ENCODE measurements around the gene LPIN3.

DNA sequence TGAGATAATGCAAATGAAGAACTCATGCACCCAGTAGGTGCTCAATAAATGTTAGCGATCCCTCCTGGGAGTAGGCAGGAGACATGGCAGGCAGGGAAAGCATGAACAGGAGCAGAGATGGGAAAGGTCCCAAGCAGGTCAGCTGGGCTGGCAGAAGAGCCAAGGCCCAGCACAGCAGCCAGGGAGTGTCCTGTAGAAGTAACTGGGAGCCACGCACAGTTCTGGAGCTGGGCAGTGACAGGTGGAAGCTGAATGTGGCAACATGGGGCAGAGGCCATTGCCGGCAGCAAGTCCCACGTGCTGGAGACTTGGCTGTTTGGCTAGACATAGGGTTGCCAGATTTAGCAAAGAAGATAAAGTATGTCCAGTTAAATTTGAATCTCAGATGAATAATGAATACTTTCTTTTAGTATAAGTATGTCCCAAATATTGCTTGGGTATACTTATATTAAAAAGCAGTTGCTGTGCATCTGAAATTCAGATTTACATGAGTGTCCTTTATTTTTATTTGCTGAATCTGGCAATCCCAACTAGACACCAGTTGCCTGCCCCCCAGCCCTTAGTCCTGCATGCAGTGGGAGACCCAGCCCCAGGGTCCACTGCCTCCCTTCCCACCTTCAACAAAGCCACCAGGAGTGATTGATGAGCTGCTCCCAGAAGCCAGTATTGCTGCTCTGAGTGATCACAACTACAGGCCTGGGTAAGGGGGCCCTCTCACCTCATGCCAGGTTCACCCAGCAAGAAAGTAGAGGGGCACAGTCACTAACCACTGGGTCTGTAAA lies 3.7 kb upstream of the LPIN3 start:
- TF ChIP-seq, protein P1, sequence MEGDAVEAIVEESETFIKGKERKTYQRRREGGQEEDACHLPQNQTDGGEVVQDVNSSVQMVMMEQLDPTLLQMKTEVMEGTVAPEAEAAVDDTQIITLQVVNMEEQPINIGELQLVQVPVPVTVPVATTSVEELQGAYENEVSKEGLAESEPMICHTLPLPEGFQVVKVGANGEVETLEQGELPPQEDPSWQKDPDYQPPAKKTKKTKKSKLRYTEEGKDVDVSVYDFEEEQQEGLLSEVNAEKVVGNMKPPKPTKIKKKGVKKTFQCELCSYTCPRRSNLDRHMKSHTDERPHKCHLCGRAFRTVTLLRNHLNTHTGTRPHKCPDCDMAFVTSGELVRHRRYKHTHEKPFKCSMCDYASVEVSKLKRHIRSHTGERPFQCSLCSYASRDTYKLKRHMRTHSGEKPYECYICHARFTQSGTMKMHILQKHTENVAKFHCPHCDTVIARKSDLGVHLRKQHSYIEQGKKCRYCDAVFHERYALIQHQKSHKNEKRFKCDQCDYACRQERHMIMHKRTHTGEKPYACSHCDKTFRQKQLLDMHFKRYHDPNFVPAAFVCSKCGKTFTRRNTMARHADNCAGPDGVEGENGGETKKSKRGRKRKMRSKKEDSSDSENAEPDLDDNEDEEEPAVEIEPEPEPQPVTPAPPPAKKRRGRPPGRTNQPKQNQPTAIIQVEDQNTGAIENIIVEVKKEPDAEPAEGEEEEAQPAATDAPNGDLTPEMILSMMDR (IDR thresholded peaks at IDR 0.05; ENCODE audit: low read depth, low read length) = no peak
- TF ChIP-seq EZH2phosphoT487 (IDR thresholded peaks at IDR 0.05; ENCODE audit: low read depth) = no peak
